Esophagus (tissue), 2 donors: Measurements from ENCODE around the gene ZNF2. TPM values are rescaled to one million over a fixed set of nuclear protein-coding genes. Genes with fewer than 3 reads are reported as not detected.
"Not testable (repeated sequence)": the region's sequence is repeated elsewhere in the genome, so short reads cannot be mapped to it uniquely, and the experiment has no call there.

Source experiments
- H3K27ac ChIP-seq, 2 donors: one replicate each; pipeline ENCODE4 v1.5.1; 2013; ENCODE audit warnings: low read depth in 2 of 2, mild to moderate bottlenecking in 2 of 2, inconsistent platforms in 1 of 2, low read length in 1 of 2, moderate library complexity in 1 of 2
- H3K27me3 ChIP-seq, 2 donors: one replicate each; pipeline ENCODE4 v1.6.1; 2013; ENCODE audit warnings: low read length in 2 of 2, control low read depth in 1 of 2, mild to moderate bottlenecking in 1 of 2; ENCODE audit not compliant: insufficient read depth in 2 of 2, control insufficient read depth in 1 of 2
- H3K36me3 ChIP-seq, 2 donors: one replicate each; pipeline ENCODE4 v1.6.1; 2013; ENCODE audit warnings: low read length in 1 of 2; ENCODE audit not compliant: control insufficient read depth in 2 of 2, insufficient read depth in 2 of 2
- H3K4me1 ChIP-seq, 2 donors: one replicate each; pipeline ENCODE4 v1.6.1; 2013; ENCODE audit warnings: low read length in 1 of 2; ENCODE audit not compliant: control insufficient read depth in 2 of 2, insufficient read depth in 2 of 2
- H3K4me3 ChIP-seq, 2 donors: one replicate each; pipeline ENCODE4 v1.5.1; 2013; ENCODE audit warnings: low read length in 2 of 2, mild to moderate bottlenecking in 2 of 2, low read depth in 1 of 2, moderate library complexity in 1 of 2
- H3K9me3 ChIP-seq, 2 donors: one replicate each; pipeline ENCODE4 v1.6.1; 2013; ENCODE audit warnings: mild to moderate bottlenecking in 2 of 2, low read depth in 1 of 2, low read length in 1 of 2, moderate library complexity in 1 of 2; ENCODE audit not compliant: control insufficient read depth in 2 of 2, insufficient read depth in 1 of 2
- WGBS, 2 donors: extraction: QIAGEN DNeasy Blood & Tissue Kit; methylation state at CpG; one replicate each; pipeline ENCODE4 v1.1.7; 2013; 5-methylcytosine and 5-hydroxymethylcytosine counted together
- polyA plus RNA-seq, 2 donors: library from polyadenylated mRNA; stranded (reverse); fragments of 200-250 nt; gene quantifications; one replicate each; pipeline ENCODE4 v1.2.3, GENCODE V29; 2013
- donor health status: healthy with polysubstance abuse.
- donor health status: Bipolar disorder and iron deficiency.

ZNF2 gene
- polyA plus RNA-seq, 2 donors = 0.90 to 1.2 TPM

- not testable (repeated sequence) for H3K36me3 ChIP-seq
- 18% methylated on average over 15 of the region's 15 CpGs for WGBS, 2 donors
These were observed 27.3 kb downstream of the ZNF2 start for GRCh38 chr2:95192956-95193355.

GRCh38 chr2:95203911-95204310 lies 38.3 kb downstream of the ZNF2 start:
- H3K4me1 ChIP-seq = no peaks in the 10 kb centered on the region
- H3K9me3 ChIP-seq = no peaks in the 10 kb centered on the region
- no peaks in the 10 kb centered on the region for H3K36me3 ChIP-seq
- no peak overlapping the region for H3K4me3 ChIP-seq
- H3K27ac ChIP-seq = no peak overlapping the region
- 84 to 87% methylated on average over 4 of the region's 4 CpGs for WGBS, 2 donors
- H3K27me3 ChIP-seq = no peaks in the 10 kb centered on the region

More at GRCh38 chr2:95192956-95193355, 27.3 kb downstream of the ZNF2 start:
- not testable (repeated sequence) for H3K4me1 ChIP-seq, H3K27me3 ChIP-seq, H3K4me3 ChIP-seq, H3K27ac ChIP-seq, H3K9me3 ChIP-seq

- Histone ChIP-seq H3K27me3 (no peaks in the 10 kb centered on the region), H3K4me3 (no peak overlapping the region), H3K4me1 (no peaks in the 10 kb centered on the region), H3K9me3 (no peaks in the 10 kb centered on the region), H3K27ac (no peak overlapping the region), H3K36me3 (no peaks in the 10 kb centered on the region)
- WGBS, 2 donors = 92 to 96% methylated on average over 2 of the region's 2 CpGs
These were observed 38.8 kb downstream of the ZNF2 start for GRCh38 chr2:95204396-95204795.

- no peak overlapping the region for H3K4me3 ChIP-seq
- H3K27me3 ChIP-seq = no peaks in the 10 kb centered on the region
- no peaks in the 10 kb centered on the region for H3K4me1 ChIP-seq
- H3K27ac ChIP-seq = no peak overlapping the region
- H3K36me3 ChIP-seq = no peaks in the 10 kb centered on the region
- 40 to 48% methylated on average over 10 of the region's 10 CpGs for WGBS, 2 donors
- H3K9me3 ChIP-seq = peaks cover 0 to 4% of the 10 kb centered on the region in 2 donors
These were observed 40.5 kb downstream of the ZNF2 start for GRCh38 chr2:95206096-95206495.

- peaks cover 5 to 8% of the 10 kb centered on the region in 2 donors for H3K36me3 ChIP-seq
- H3K27ac ChIP-seq = peak within 1 kb of the TSS; percentile 87 to 89
- H3K4me1 ChIP-seq = no peaks in the 10 kb centered on the region
- H3K9me3 ChIP-seq = peaks cover 0 to 10% of the 10 kb centered on the region in 2 donors
- no peaks in the 10 kb centered on the region for H3K27me3 ChIP-seq
- WGBS, 2 donors = 1% methylated on average over 74 of the region's 74 CpGs
- H3K4me3 ChIP-seq = peak within 1 kb of the TSS; percentile 63 to 73
These were observed 41.7 kb downstream of the ZNF2 start, which contains the start of gene ZNF892 for GRCh38 chr2:95207111-95207961. TSS of gene ZNF892 (plus strand) at chr2:95207521. CDS start at chr2:95207816, 295 bp downstream.

- 44 to 61% methylated on average over 6 of the region's 6 CpGs for WGBS, 2 donors
- Histone ChIP-seq H3K9me3 (peaks cover 2 to 10% of the 10 kb centered on the region in 2 donors), H3K4me1 (no peaks in the 10 kb centered on the region), H3K4me3 (peak overlapping the region; percentile 63 to 73), H3K27ac (peak overlapping the region; percentile 87 to 89), H3K36me3 (peaks cover 8% of the 10 kb centered on the region in 2 donors), H3K27me3 (no peaks in the 10 kb centered on the region)
These were observed 42.5 kb downstream of the ZNF2 start for GRCh38 chr2:95208106-95208505.

- WGBS, 2 donors = 97 to 100% methylated on average over 6 of the region's 6 CpGs
- H3K36me3 ChIP-seq = peaks cover 13% of the 10 kb centered on the region in 2 donors
- peaks cover 14 to 32% of the 10 kb centered on the region in 2 donors for H3K9me3 ChIP-seq
- no peaks in the 10 kb centered on the region for H3K27me3 ChIP-seq
- no peak overlapping the region for H3K27ac ChIP-seq
- no peak overlapping the region for H3K4me3 ChIP-seq
- no peaks in the 10 kb centered on the region for H3K4me1 ChIP-seq
These were observed 49.5 kb downstream of the ZNF2 start for GRCh38 chr2:95215018-95215612.

GRCh38 chr2:95220449-95220848 lies 54.8 kb downstream of the ZNF2 start:
- Histone ChIP-seq H3K4me3 (no peak overlapping the region), H3K36me3 (no peaks in the 10 kb centered on the region), H3K27ac (no peak overlapping the region), H3K4me1 (no peaks in the 10 kb centered on the region), H3K27me3 (no peaks in the 10 kb centered on the region), H3K9me3 (peaks cover 7 to 29% of the 10 kb centered on the region in 2 donors)
- WGBS, 2 donors = 97% methylated on average over 3 of the region's 3 CpGs

- H3K9me3 ChIP-seq = peaks cover 0 to 15% of the 10 kb centered on the region in 2 donors
- no peak overlapping the region for H3K27ac ChIP-seq
- H3K36me3 ChIP-seq = no peaks in the 10 kb centered on the region
- H3K4me3 ChIP-seq = no peak overlapping the region
- H3K27me3 ChIP-seq = no peaks in the 10 kb centered on the region
- no peaks in the 10 kb centered on the region for H3K4me1 ChIP-seq
These were observed 60.0 kb downstream of the ZNF2 start for GRCh38 chr2:95225658-95226057.
